Panc1 (cell line): ENCODE measurements around the gene RRH.

ENCODE experiments used
- POLR2AphosphoS5 ChIP-seq: IDR thresholded peaks from 2 replicates; pipeline ENCODE4 v1.6.1; 2012; ENCODE audit warnings: mild to moderate bottlenecking, low read depth, low read length, moderate library complexity
- REST ChIP-seq, 2 experiments: IDR thresholded peaks; 2 replicates each; pipeline ENCODE4 v1.6.1; 2011 to 2012; ENCODE audit warnings: low read depth in 2 of 2, control low read depth in 1 of 2, low read length in 1 of 2, mild to moderate bottlenecking in 1 of 2, moderate library complexity in 1 of 2; ENCODE audit not compliant: insufficient read depth in 1 of 2
- SIN3A ChIP-seq: IDR thresholded peaks from 2 replicates; pipeline ENCODE4 v1.6.1; 2012; ENCODE audit warnings: low read depth, mild to moderate bottlenecking, low read length, moderate library complexity, borderline replicate concordance; ENCODE audit not compliant: insufficient read depth
- TF ChIP-seq, protein P1 (sequence below): fragments of 450-650 bp; IDR thresholded peaks from 2 replicates; pipeline ENCODE4 v1.5.1; 2017; ENCODE audit warnings: mild to moderate bottlenecking

GRCh38 chr4:109821185-109821584 lies 6.6 kb upstream of the RRH start:
- TF ChIP-seq SIN3A, result no peak
- TF ChIP-seq, protein P1, sequence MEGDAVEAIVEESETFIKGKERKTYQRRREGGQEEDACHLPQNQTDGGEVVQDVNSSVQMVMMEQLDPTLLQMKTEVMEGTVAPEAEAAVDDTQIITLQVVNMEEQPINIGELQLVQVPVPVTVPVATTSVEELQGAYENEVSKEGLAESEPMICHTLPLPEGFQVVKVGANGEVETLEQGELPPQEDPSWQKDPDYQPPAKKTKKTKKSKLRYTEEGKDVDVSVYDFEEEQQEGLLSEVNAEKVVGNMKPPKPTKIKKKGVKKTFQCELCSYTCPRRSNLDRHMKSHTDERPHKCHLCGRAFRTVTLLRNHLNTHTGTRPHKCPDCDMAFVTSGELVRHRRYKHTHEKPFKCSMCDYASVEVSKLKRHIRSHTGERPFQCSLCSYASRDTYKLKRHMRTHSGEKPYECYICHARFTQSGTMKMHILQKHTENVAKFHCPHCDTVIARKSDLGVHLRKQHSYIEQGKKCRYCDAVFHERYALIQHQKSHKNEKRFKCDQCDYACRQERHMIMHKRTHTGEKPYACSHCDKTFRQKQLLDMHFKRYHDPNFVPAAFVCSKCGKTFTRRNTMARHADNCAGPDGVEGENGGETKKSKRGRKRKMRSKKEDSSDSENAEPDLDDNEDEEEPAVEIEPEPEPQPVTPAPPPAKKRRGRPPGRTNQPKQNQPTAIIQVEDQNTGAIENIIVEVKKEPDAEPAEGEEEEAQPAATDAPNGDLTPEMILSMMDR, result no peak
- no peak for TF ChIP-seq REST (IDR thresholded peaks at IDR 0.05; ENCODE audit: insufficient read depth in 1 of 2, low read depth in 2 of 2, low read length in 1 of 2)
- TF ChIP-seq POLR2AphosphoS5, result no peak
